ENCODE data around the gene KCNF1. TPM values are rescaled to one million over a fixed set of nuclear protein-coding genes. Genes with fewer than 3 reads are reported as not detected.
A peak's percentile ranks its signal among the peaks of the same experiment; 100 is the strongest.

KCNF1 gene, protein sequence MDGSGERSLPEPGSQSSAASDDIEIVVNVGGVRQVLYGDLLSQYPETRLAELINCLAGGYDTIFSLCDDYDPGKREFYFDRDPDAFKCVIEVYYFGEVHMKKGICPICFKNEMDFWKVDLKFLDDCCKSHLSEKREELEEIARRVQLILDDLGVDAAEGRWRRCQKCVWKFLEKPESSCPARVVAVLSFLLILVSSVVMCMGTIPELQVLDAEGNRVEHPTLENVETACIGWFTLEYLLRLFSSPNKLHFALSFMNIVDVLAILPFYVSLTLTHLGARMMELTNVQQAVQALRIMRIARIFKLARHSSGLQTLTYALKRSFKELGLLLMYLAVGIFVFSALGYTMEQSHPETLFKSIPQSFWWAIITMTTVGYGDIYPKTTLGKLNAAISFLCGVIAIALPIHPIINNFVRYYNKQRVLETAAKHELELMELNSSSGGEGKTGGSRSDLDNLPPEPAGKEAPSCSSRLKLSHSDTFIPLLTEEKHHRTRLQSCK
- total RNA-seq (2013; cell fraction: nucleolus; rRNA removed) = not detected in 2 replicates
- not detected in 2 replicates for total RNA-seq (2014; rRNA removed)
- total RNA-seq (2014; rRNA removed; fragmentation: Illumina TruSeq; extraction: Trizol) = not detected in 2 replicates
- total RNA-seq (2021) = not detected in 2 replicates
- not detected for polyA plus RNA-seq (2011; ENCODE audit: low read depth)
- not detected in 2 replicates for polyA plus RNA-seq (2011; rRNA removed)
- not detected in 2 replicates for polyA plus RNA-seq (2011; cell fraction: cytosol; rRNA removed)
- not detected in 2 replicates for polyA plus RNA-seq (2011; cell fraction: nucleus; rRNA removed)
- not detected in 2 replicates for polyA plus RNA-seq (2012)
- polyA plus RNA-seq (2014; fragmentation: Illumina TruSeq; extraction: Trizol) = not detected in 2 replicates
- polyA plus RNA-seq (2014; fragmentation: Nextera tagmentation; extraction: Ambion mirVana) = not detected
- polyA plus RNA-seq (2014; rRNA removed) = not detected in 2 replicates
- polyA plus RNA-seq (2016; fragmentation: Nextera tagmentation; extraction: Ambion mirVana) = not detected
- not detected in 2 replicates for polyA minus RNA-seq (2011; rRNA and poly(A)+ RNA removed)
- polyA minus RNA-seq (2011; cell fraction: cytosol; rRNA and poly(A)+ RNA removed) = not detected in 2 replicates
- polyA minus RNA-seq (2011; cell fraction: nucleus; rRNA and poly(A)+ RNA removed) = not detected in 2 replicates
- Bru-seq, nascent RNA = not detected
- BruChase-seq, experiment 1, labeled RNA remaining after a 6-hour chase = not detected
- not detected for BruChase-seq, experiment 2, labeled RNA remaining after a 2-hour chase
- long read RNA-seq, experiment 1 = 0 reads
- long read RNA-seq, experiment 2 = 0 reads

DNA sequence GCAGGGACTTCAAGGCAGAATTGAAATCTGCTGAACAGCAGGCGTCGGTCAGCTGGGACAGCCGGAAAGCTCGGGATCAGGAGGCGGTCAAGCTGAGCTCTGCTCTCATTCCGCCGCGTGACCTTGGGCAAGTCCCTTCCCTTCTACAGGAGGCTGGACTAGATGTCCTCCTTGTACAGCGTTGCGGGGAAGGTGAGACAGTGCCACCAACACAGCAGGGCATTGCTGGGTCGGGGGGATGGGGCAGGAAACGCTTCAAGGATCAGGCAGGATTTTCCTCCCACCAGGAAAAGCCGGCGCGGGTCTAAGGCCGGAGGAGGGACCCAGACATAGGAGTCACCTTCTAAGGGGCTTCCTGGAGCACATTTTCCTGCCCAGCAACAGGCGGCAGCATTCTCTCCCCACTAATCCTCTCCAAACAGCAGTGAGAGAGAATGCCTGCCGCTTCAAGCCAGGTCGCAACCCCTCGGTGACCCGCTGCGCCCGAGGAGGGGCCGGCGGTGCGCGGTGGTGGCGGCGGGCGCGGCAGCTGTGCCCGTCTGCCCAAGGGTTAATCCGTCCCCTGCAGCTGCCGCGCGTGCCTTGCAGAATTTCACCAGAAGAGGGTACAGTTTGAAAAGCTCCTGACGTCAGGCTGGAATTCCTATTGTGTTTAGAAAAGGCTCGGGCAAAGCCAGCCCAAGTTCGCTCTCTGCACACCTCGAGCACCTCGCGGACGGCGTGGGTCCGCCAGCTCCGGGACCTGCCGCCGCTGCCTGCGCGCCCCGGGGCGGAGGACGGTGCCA, at the start of gene KCNF1:
Gene KCNF1 (plus strand): TSS at position 644 of the 785 bp plus-strand sequence. CDS start 493 bp downstream, outside the sequence.
- H4K20me1 ChIP-seq (ENCODE audit: control insufficient read depth, insufficient read depth) = no peaks in the 10 kb centered on the region
- SMC1A ChIA-PET (ENCODE audit: uncharacterized antibody, unreplicated experiment) = no interaction called here
- no peak within 1 kb of the TSS for H3K9ac ChIP-seq (ENCODE audit: control insufficient read depth, insufficient read depth, low read length)
- in situ Hi-C loops (cut with MboI) (no loop called here), intact Hi-C loops (cut with micrococcal nuclease; ENCODE audit: unreplicated experiment) (no loop called here)
- TF ChIP-seq SUZ12 (IDR thresholded peaks at IDR 0.05; ENCODE audit: unreplicated experiment) = peak; percentile 66
- no peak for TF ChIP-seq JUND (IDR thresholded peaks at IDR 0.05; ENCODE audit: low read depth, low read length)
- TF ChIP-seq ZZZ3 (IDR thresholded peaks at IDR 0.05; ENCODE audit: control insufficient read depth, insufficient read length, low read depth) = no peak
- TF ChIP-seq, protein P1, sequence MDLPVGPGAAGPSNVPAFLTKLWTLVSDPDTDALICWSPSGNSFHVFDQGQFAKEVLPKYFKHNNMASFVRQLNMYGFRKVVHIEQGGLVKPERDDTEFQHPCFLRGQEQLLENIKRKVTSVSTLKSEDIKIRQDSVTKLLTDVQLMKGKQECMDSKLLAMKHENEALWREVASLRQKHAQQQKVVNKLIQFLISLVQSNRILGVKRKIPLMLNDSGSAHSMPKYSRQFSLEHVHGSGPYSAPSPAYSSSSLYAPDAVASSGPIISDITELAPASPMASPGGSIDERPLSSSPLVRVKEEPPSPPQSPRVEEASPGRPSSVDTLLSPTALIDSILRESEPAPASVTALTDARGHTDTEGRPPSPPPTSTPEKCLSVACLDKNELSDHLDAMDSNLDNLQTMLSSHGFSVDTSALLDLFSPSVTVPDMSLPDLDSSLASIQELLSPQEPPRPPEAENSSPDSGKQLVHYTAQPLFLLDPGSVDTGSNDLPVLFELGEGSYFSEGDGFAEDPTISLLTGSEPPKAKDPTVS (IDR thresholded peaks at IDR 0.05; ENCODE audit: low read depth, low read length) = no peak
- TF ChIP-seq RB1 (IDR thresholded peaks at IDR 0.05; ENCODE audit: borderline replicate concordance) = no peak
- CTCF ChIA-PET = no interaction called here
- no peaks in the 10 kb centered on the region for H3K36me3 ChIP-seq (ENCODE audit: control insufficient read depth in 2 of 2, insufficient read depth in 2 of 2, low read length in 1 of 2)
- no peak for ATAC-seq
- no peaks in the 10 kb centered on the region for H3K4me1 ChIP-seq (ENCODE audit: control insufficient read depth, insufficient read depth, low read length)
- 20% methylated on average over 53 of the region's 53 CpGs for WGBS (ENCODE audit: insufficient coverage, insufficient replicate concordance, low lambda C conversion rate, missing lambda C conversion rate)
- no peak for FAIRE-seq
- no peak within 1 kb of the TSS for H3K4me2 ChIP-seq (ENCODE audit: control insufficient read depth, insufficient read depth)
- H3K27ac ChIP-seq (ENCODE audit: control insufficient read depth, insufficient read depth) = no peak within 1 kb of the TSS
- no peak for DNase-seq (ENCODE audit: low read depth, low spot score)
- no TSS peak for BruUV-seq (replicated peaks)
- no peak within 1 kb of the TSS for H3K4me3 ChIP-seq
- H2AFZ ChIP-seq (ENCODE audit: control insufficient read depth, low read depth, low read length) = no peak within 1 kb of the TSS
- RAD21 ChIA-PET (ENCODE audit: unreplicated experiment) = interaction anchor here (0.6 kb wide), 1 partner anchor 165 kb away, joined by 4 read pairs; no protein-coding TSS in a partner anchor
- H3K27me3 ChIP-seq (replicated peaks in 1 of 2; ENCODE audit: control insufficient read depth in 2 of 2, insufficient read depth in 2 of 2, low read length in 1 of 2) = peaks cover 0 to 9% of the 10 kb centered on the region in 2 experiments; a peak in 3 of 4 replicates
- H3K9me3 ChIP-seq (replicated peaks; ENCODE audit: control insufficient read depth, insufficient read depth, low read length) = no peaks in the 10 kb centered on the region
- POLR2A ChIA-PET = no interaction called here
- no peaks in the 10 kb centered on the region for H3K79me2 ChIP-seq (ENCODE audit: control insufficient read depth, insufficient read depth, low read length)
